GM21529 (cell line): ENCODE data around the gene MEGF6.

Source experiments
- ATAC-seq: cut with Tn5 transposase; IDR thresholded peaks from one replicate; pipeline ENCODE4 v1.9.1; 2021; ENCODE audit not compliant: unreplicated experiment

The MEGF6 gene

GRCh38 chr1:3522564-3523265 lies 88.6 kb downstream of the MEGF6 start:
- ATAC-seq = no peak

GRCh38 chr1:3522112-3522511 lies 89.2 kb downstream of the MEGF6 start:
- ATAC-seq = no peak

- ATAC-seq = no peak
Observed at GRCh38 chr1:3521426-3521825, 89.9 kb downstream of the MEGF6 start.

GRCh38 chr1:3520419-3521378 lies 90.6 kb downstream of the MEGF6 start:
- ATAC-seq = no peak

- no peak for ATAC-seq
Observed at GRCh38 chr1:3519301-3519885, 91.9 kb downstream of the MEGF6 start.

GRCh38 chr1:3518756-3519155 lies 92.6 kb downstream of the MEGF6 start:
- ATAC-seq = no peak

- no peak for ATAC-seq
Observed at GRCh38 chr1:3518256-3518655, 93.1 kb downstream of the MEGF6 start.

GRCh38 chr1:3516911-3517675 lies 94.2 kb downstream of the MEGF6 start:
- no peak for ATAC-seq

GRCh38 chr1:3516481-3516869 lies 94.8 kb downstream of the MEGF6 start:
- no peak for ATAC-seq

- ATAC-seq = no peak
Observed at GRCh38 chr1:3515774-3516480, 95.4 kb downstream of the MEGF6 start.

- ATAC-seq = no peak
Observed at GRCh38 chr1:3515272-3515671, 96.0 kb downstream of the MEGF6 start.

GRCh38 chr1:3514404-3514803 lies 96.9 kb downstream of the MEGF6 start:
- no peak for ATAC-seq

GRCh38 chr1:3511856-3512255 lies 99.5 kb downstream of the MEGF6 start:
- ATAC-seq = no peak

GRCh38 chr1:3511306-3511705 lies 100.0 kb downstream of the MEGF6 start:
- ATAC-seq = no peak

- ATAC-seq = no peak
Observed at GRCh38 chr1:3510956-3511250, 100.4 kb downstream of the MEGF6 start.

GRCh38 chr1:3510136-3510955 lies 101.0 kb downstream of the MEGF6 start:
- no peak for ATAC-seq

- no peak for ATAC-seq
Observed at GRCh38 chr1:3509721-3510120, 101.6 kb downstream of the MEGF6 start.

GRCh38 chr1:3508757-3509415 lies 102.4 kb downstream of the MEGF6 start:
- no peak for ATAC-seq

GRCh38 chr1:3507636-3508275 lies 103.6 kb downstream of the MEGF6 start:
- no peak for ATAC-seq
